ENCODE data around the gene WDR6. TPM values are rescaled to one million over a fixed set of nuclear protein-coding genes. Genes with fewer than 3 reads are reported as not detected.

Gene WDR6
- polyA plus RNA-seq, 2 of the 4 experiments (the other 2 are of a cell fraction), result 64.2 to 99.6 TPM

GRCh38 chr3:48993834-48994233 is 13.4 kb upstream of the WDR6 start:
- ATAC-seq (no peak), FAIRE-seq (no peak), DNase-seq (ENCODE audit: low read depth in 1 of 2, low spot score in 1 of 2) (no peak)
- ChIA-PET POLR2A (no interaction called here), CTCF (interaction anchor here (0.9 to 16.7 kb wide), 2 partner anchors 15 to 18 kb away, joined by 3 to 385 read pairs; partner anchors contain the start of genes DALRD3, NDUFAF3 and WDR6)
- Histone ChIP-seq H3K9me3 (no peaks in the 10 kb centered on the region), H3K4me2 (no peak overlapping the region), H3K4me3 (no peak overlapping the region), H3K4me1 (peaks cover 18% of the 10 kb centered on the region), H3K27ac (no peak overlapping the region)
- TF ChIP-seq MAZ (IDR thresholded peaks at IDR 0.05; ENCODE audit: borderline replicate concordance, low read depth, low read length), result no peak
- no peak for TF ChIP-seq RNF2 (IDR thresholded peaks at IDR 0.05; ENCODE audit: borderline replicate concordance, low read depth)
- TF ChIP-seq HOXA7 (CRISPR knock-in tag; IDR thresholded peaks at IDR 0.05), result no peak
- no peak for TF ChIP-seq JUNB (IDR thresholded peaks at IDR 0.05)
- no peak for TF ChIP-seq PBX3 (IDR thresholded peaks at IDR 0.05)
- no peak for TF ChIP-seq ZNF302 (CRISPR knock-in tag; IDR thresholded peaks at IDR 0.05)
- TF ChIP-seq ZC3H11A (IDR thresholded peaks at IDR 0.05), result no peak
- TF ChIP-seq FOSL2 (IDR thresholded peaks at IDR 0.05), result no peak
- TF ChIP-seq FOSL2 (CRISPR knock-in tag; IDR thresholded peaks at IDR 0.05), result no peak
- TF ChIP-seq RARB (CRISPR knock-in tag; IDR thresholded peaks at IDR 0.05), result no peak
- no peak for TF ChIP-seq BHLHE40 (IDR thresholded peaks at IDR 0.05; ENCODE audit: low read depth, low read length)
- no peak for TF ChIP-seq RAD21 (conservative IDR thresholded peaks at IDR 0.05 in 1 of 2, IDR thresholded peaks at IDR 0.05 in 1 of 2)
- TF ChIP-seq PHF8 (IDR thresholded peaks at IDR 0.05; ENCODE audit: borderline replicate concordance, low read depth), result no peak
- TF ChIP-seq CBX8 (IDR thresholded peaks at IDR 0.05), result no peak
- no peak for TF ChIP-seq EP300 (IDR thresholded peaks at IDR 0.05)
- no peak for TF ChIP-seq SMC3 (IDR thresholded peaks at IDR 0.05)
- TF ChIP-seq GATA3 (IDR thresholded peaks at IDR 0.05; ENCODE audit: borderline replicate concordance), result no peak
- TF ChIP-seq MAX (IDR thresholded peaks at IDR 0.05), result no peak
- TF ChIP-seq REST (IDR thresholded peaks at IDR 0.05), result no peak

GRCh38 chr3:48996640-48997039 is 10.6 kb upstream of the WDR6 start:
- Histone ChIP-seq H3K4me2 (no peak overlapping the region), H3K4me3 (no peak overlapping the region), H3K27ac (no peak overlapping the region), H3K4me1 (peaks cover 6% of the 10 kb centered on the region; the same call in 2 of the 3 replicates), H3K9me3 (no peaks in the 10 kb centered on the region)
- TF ChIP-seq POLR2A (IDR thresholded peaks at IDR 0.05; ENCODE audit: low read length) (no peak), CBX8 (IDR thresholded peaks at IDR 0.05) (no peak), NFE2L2 (conservative IDR thresholded peaks at IDR 0.05; ENCODE audit: low read length) (no peak), HEYL (CRISPR knock-in tag; IDR thresholded peaks at IDR 0.05) (no peak), HDAC2 (IDR thresholded peaks at IDR 0.05) (no peak), ZNF302 (CRISPR knock-in tag; IDR thresholded peaks at IDR 0.05) (no peak), ZC3H11A (IDR thresholded peaks at IDR 0.05) (no peak), RFX5 (IDR thresholded peaks at IDR 0.05) (no peak), EHF (CRISPR knock-in tag; IDR thresholded peaks at IDR 0.05) (no peak), HMGXB4 (CRISPR knock-in tag; IDR thresholded peaks at IDR 0.05; ENCODE audit: borderline replicate concordance) (no peak), FOSB (CRISPR knock-in tag; IDR thresholded peaks at IDR 0.05) (no peak), KDM1A (IDR thresholded peaks at IDR 0.05; ENCODE audit: low read depth) (no peak)
- ChIA-PET POLR2A (interaction anchor here (1.6 to 2.1 kb wide), 2 partner anchors 10 to 11 kb away, joined by 3 to 8 read pairs; partner anchors contain the start of gene WDR6), CTCF (interaction anchor here (1.1 to 16.7 kb wide), 3 partner anchors 16 to 77 kb away, joined by 3 to 385 read pairs (median 4); partner anchors contain the start of genes DALRD3, NDUFAF3 and WDR6)
- no peak for FAIRE-seq
- no peak for ATAC-seq
- 93% methylated on average over 8 of the region's 8 CpGs for WGBS (ENCODE audit: missing lambda C conversion rate)
- no peak for DNase-seq (ENCODE audit: low read depth in 1 of 2, low spot score in 1 of 2)
